K562 (cell line): Measurements from ENCODE around the gene TRIM37. TPM values are rescaled to one million over a fixed set of nuclear protein-coding genes. Genes with fewer than 3 reads are reported as not detected.
A peak's percentile ranks its signal among the peaks of the same experiment; 100 is the strongest.

Experiments used
- ATAC-seq: fragments of 200-7000 bp; cut with Tn5 transposase; 3 replicates; pipeline ENCODE4 v1.9.1; 2020; ENCODE audit warnings: moderate library complexity
- BruUV-seq: library from RNA; stranded (reverse); fragments of 400-500 nt; replicated peaks from 2 replicates; lab custom pipeline; 2021; lab: Mats Ljungman, UMichigan
- CTCF ChIA-PET: fragments of 300-600 bp; formaldehyde crosslinking; extraction: SDS; loops from one replicate; lab custom pipeline; 2021; ENCODE audit warnings: low intra/inter-chr PET ratio; lab: Yijun Ruan, JAX
- POLR2A ChIA-PET: fragments of 300-600, 350-650 bp; sonication (Branson Sonifier 250); formaldehyde crosslinking; extraction: SDS; loops from one replicate; lab custom pipeline; 2021; ENCODE audit warnings: antibody characterized with exemption, inconsistent platforms; lab: Yijun Ruan, JAX
- DNase-seq, 4 experiments: peaks; one replicate each; pipeline versions ENCODE4 v3.0.0 to v3.0.0-alpha.2; 2011 to 2018; ENCODE audit warnings: low spot score in 3 of 4, mixed read lengths in 3 of 4; ENCODE audit errors: extremely low read depth in 1 of 4
- FAIRE-seq: peaks from 2 replicates; lab custom pipeline; 2011; peaks lifted over from hg19 to GRCh38; lab: Jason Lieb, UNC
- H2AFZ ChIP-seq: 2 replicates; pipeline ENCODE4 v1.6.0; 2011; ENCODE audit warnings: low read depth, low read length, control low read depth, inconsistent platforms
- H3K27ac ChIP-seq: fragments of 200-600 bp; 3 replicates; pipeline ENCODE4 v1.8.0; 2011; ENCODE audit warnings: low read depth, mild to moderate bottlenecking, control low read depth, inconsistent platforms, low read length, moderate library complexity, mixed read lengths; ENCODE audit errors: extremely low read depth
- H3K27me3 ChIP-seq, 2 experiments: fragments of 300-600 bp in 1 of 2; 2 replicates in 1 of 2; 3 replicates in 1 of 2; pipeline versions ENCODE4 v1.6.0 to v1.8.0; 2011; ENCODE audit warnings: inconsistent platforms in 2 of 2, low read length in 2 of 2, mild to moderate bottlenecking in 1 of 2, mixed read lengths in 1 of 2, moderate library complexity in 1 of 2; ENCODE audit not compliant: control insufficient read depth in 2 of 2, insufficient read depth in 2 of 2
- H3K36me3 ChIP-seq: fragments of 300-600 bp; 3 replicates; pipeline ENCODE4 v1.8.0; 2011; ENCODE audit warnings: mild to moderate bottlenecking, low read length, inconsistent platforms; ENCODE audit not compliant: control insufficient read depth, insufficient read depth
- H3K4me1 ChIP-seq, 2 experiments: fragments of 200-600 bp in 1 of 2; replicated peaks in 1 of 2; 2 replicates in 1 of 2; 3 replicates in 1 of 2; pipeline versions ENCODE4 v1.5.1 to v1.8.0; 2011; ENCODE audit warnings: inconsistent platforms in 2 of 2, low read length in 2 of 2, mild to moderate bottlenecking in 1 of 2, mixed read lengths in 1 of 2, moderate library complexity in 1 of 2; ENCODE audit not compliant: control insufficient read depth in 2 of 2, insufficient read depth in 2 of 2
- H3K4me2 ChIP-seq: 2 replicates; pipeline ENCODE4 v1.6.1; 2011; ENCODE audit warnings: low read length, control low read depth, inconsistent platforms, mixed read lengths; ENCODE audit not compliant: insufficient read depth
- H3K4me3 ChIP-seq: fragments of 200-600 bp; sonication (generic), shearing (Covaris generic); 2 replicates; pipeline ENCODE4 v1.5.1; 2016; ENCODE audit warnings: control low read depth, inconsistent platforms
- H3K79me2 ChIP-seq: fragments of 200-600 bp; 3 replicates; pipeline ENCODE4 v1.8.0; 2011; ENCODE audit warnings: low read length, inconsistent platforms; ENCODE audit not compliant: control insufficient read depth, insufficient read depth
- H3K9ac ChIP-seq, 2 experiments: 2 replicates each; pipeline versions ENCODE4 v1.6.0 to v1.6.1; 2011; ENCODE audit warnings: low read depth in 2 of 2, low read length in 2 of 2, control low read depth in 1 of 2, inconsistent platforms in 1 of 2, mild to moderate bottlenecking in 1 of 2, mixed read lengths in 1 of 2; ENCODE audit not compliant: insufficient read depth in 1 of 2
- H3K9me1 ChIP-seq: one replicate; pipeline ENCODE4 v1.6.0; 2011; ENCODE audit warnings: inconsistent platforms, mild to moderate bottlenecking, low read length, moderate library complexity; ENCODE audit not compliant: control insufficient read depth, insufficient read depth
- H3K9me3 ChIP-seq: replicated peaks from 2 replicates; pipeline ENCODE4 v1.5.1; 2011; ENCODE audit warnings: low read depth, low read length, inconsistent platforms; ENCODE audit not compliant: control insufficient read depth, insufficient read depth
- H4K20me1 ChIP-seq: replicated peaks from 2 replicates; pipeline ENCODE4 v1.6.1; 2011; ENCODE audit warnings: low read length, inconsistent platforms, mixed read lengths; ENCODE audit not compliant: control insufficient read depth, insufficient read depth
- WGBS: fragments of 100-300 bp; shearing (Covaris generic); methylation state at CpG from one replicate; pipeline ENCODE4 v1.1.6; 2016; ENCODE audit warnings: low coverage, mixed read lengths; ENCODE audit not compliant: insufficient coverage; ENCODE audit errors: missing lambda C conversion rate; 5-methylcytosine and 5-hydroxymethylcytosine counted together
- in situ Hi-C: fragments of 300-500 bp; cut with MboI; formaldehyde crosslinking; loops from 4 replicates; pipeline ENCODE4 v1.15.0; 2018; ENCODE audit warnings: inconsistent platforms, mixed read lengths
- intact Hi-C: fragments of 100-400 bp; cut with micrococcal nuclease; formaldehyde crosslinking; loops from 2 replicates; pipeline ENCODE4 v1.14.2; 2022
- polyA plus RNA-seq, 8 experiments: library from polyadenylated mRNA; depleted of rRNA in 4 of 8; stranded (reverse) in 5 of 8; unstranded in 3 of 8; fragments of >200 nt; fragmentation: Nextera tagmentation in 2 of 8; fragmentation: Illumina TruSeq in 1 of 8; extraction: Ambion mirVana in 2 of 8; extraction: Trizol in 1 of 8; gene quantifications; 2 replicates each; pipeline versions ENCODE4 v1.2.1 to v1.2.3, GENCODE V29; 2011 to 2014; ENCODE audit warnings: inconsistent platforms in 1 of 8, missing spikeins in 1 of 8
- total RNA-seq, 7 experiments: library from RNA; depleted of rRNA in 6 of 7; stranded (reverse); fragments of >200 nt in 6 of 7; fragmentation: Illumina TruSeq in 2 of 7; extraction: Trizol in 2 of 7; gene quantifications; 2 replicates each; pipeline versions ENCODE4 v1.2.1 to v1.2.3, GENCODE V29; 2011 to 2021; ENCODE audit warnings: low replicate concordance in 1 of 7
- TF ChIP-seq, protein P1 (sequence below), 3 experiments: fragments of 200-800 bp in 1 of 3; fragments of 250-450 bp in 1 of 3; fragments of 450-650 bp in 1 of 3; sonication (Bioruptor Pico) in 1 of 3; sonication (Bioruptor generic) in 1 of 3; formaldehyde crosslinking in 1 of 3; IDR thresholded peaks; 2 replicates each; pipeline versions ENCODE4 v1.6.1 to v1.8.0; 2016 to 2022; ENCODE audit warnings: mild to moderate bottlenecking in 2 of 3, missing genetic modification characterization in 2 of 3, missing compliant biosample characterization in 1 of 3, moderate library complexity in 1 of 3
- TF ChIP-seq, protein P2 (sequence below): fragments of 250-450 bp; sonication (Bioruptor Pico); IDR thresholded peaks from 2 replicates; pipeline ENCODE4 v1.5.0; 2022; ENCODE audit warnings: mild to moderate bottlenecking

The TRIM37 gene
- total and polyA plus RNA-seq, 9 of the 15 experiments (the other 6 are each of a cell fraction or from before 2014, with no cell fraction given) = 4.5 to 31.4 (median 23.8) TPM

DNA sequence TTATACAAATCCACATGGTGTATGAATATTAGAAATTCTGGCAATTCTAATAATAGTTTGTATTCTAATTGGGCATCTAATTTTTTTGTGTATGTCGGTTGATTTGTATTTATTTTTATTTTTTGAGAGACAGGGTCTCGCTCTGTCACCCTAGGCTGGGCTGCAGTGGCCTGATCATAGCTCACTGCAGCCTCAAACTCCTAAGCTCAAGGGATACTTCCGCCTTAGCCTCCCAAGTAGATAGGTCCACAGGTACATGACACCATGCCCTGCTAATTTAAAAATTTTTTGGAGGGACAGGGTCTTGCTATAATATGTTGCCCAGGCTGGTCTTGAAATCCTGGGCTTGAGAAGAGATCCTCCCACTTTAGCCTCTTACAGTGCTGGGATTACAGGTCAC lies 104.6 kb downstream of the TRIM37 start:
- no peak for FAIRE-seq
- Histone ChIP-seq H3K36me3 (peaks cover 56% of the 10 kb centered on the region; the same call in 2 of the 3 replicates), H3K79me2 (no peaks in the 10 kb centered on the region), H2AFZ (no peak overlapping the region)
- TF ChIP-seq, protein P1, sequence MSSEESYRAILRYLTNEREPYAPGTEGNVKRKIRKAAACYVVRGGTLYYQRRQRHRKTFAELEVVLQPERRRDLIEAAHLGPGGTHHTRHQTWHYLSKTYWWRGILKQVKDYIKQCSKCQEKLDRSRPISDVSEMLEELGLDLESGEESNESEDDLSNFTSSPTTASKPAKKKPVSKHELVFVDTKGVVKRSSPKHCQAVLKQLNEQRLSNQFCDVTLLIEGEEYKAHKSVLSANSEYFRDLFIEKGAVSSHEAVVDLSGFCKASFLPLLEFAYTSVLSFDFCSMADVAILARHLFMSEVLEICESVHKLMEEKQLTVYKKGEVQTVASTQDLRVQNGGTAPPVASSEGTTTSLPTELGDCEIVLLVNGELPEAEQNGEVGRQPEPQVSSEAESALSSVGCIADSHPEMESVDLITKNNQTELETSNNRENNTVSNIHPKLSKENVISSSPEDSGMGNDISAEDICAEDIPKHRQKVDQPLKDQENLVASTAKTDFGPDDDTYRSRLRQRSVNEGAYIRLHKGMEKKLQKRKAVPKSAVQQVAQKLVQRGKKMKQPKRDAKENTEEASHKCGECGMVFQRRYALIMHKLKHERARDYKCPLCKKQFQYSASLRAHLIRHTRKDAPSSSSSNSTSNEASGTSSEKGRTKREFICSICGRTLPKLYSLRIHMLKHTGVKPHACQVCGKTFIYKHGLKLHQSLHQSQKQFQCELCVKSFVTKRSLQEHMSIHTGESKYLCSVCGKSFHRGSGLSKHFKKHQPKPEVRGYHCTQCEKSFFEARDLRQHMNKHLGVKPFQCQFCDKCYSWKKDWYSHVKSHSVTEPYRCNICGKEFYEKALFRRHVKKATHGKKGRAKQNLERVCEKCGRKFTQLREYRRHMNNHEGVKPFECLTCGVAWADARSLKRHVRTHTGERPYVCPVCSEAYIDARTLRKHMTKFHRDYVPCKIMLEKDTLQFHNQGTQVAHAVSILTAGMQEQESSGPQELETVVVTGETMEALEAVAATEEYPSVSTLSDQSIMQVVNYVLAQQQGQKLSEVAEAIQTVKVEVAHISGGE (CRISPR knock-in tag; IDR thresholded peaks at IDR 0.05) = peak in 1 of 3 experiments; percentile 77; a peak in 1 of 6 replicates
- TF ChIP-seq, protein P2, sequence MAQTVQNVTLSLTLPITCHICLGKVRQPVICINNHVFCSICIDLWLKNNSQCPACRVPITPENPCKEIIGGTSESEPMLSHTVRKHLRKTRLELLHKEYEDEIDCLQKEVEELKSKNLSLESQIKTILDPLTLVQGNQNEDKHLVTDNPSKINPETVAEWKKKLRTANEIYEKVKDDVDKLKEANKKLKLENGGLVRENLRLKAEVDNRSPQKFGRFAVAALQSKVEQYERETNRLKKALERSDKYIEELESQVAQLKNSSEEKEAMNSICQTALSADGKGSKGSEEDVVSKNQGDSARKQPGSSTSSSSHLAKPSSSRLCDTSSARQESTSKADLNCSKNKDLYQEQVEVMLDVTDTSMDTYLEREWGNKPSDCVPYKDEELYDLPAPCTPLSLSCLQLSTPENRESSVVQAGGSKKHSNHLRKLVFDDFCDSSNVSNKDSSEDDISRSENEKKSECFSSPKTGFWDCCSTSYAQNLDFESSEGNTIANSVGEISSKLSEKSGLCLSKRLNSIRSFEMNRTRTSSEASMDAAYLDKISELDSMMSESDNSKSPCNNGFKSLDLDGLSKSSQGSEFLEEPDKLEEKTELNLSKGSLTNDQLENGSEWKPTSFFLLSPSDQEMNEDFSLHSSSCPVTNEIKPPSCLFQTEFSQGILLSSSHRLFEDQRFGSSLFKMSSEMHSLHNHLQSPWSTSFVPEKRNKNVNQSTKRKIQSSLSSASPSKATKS (CRISPR knock-in tag) = no peak
- TF ChIP-seq, all 486 proteins: peak for 1
- Histone ChIP-seq H3K4me2 (no peak overlapping the region), H3K27me3 (no peaks in the 10 kb centered on the region), H3K9me1 (no peaks in the 10 kb centered on the region), H3K9me3 (no peaks in the 10 kb centered on the region), H3K4me1 (peaks cover 0 to under 1% of the 10 kb centered on the region in 2 experiments; a peak in 1 of 5 replicates), H3K27ac (no peak overlapping the region), H3K4me3 (no peak overlapping the region), H4K20me1 (no peaks in the 10 kb centered on the region), H3K9ac (no peak overlapping the region)
- DNase-seq (no peak), ATAC-seq (no peak)
- in situ Hi-C loops = loop anchor here (10.0 to 25.0 kb wide), 2 partner anchors 417 to 715 kb away; partner anchors contain the start of gene MPO
- BruUV-seq = no TSS peak
- intact Hi-C loops = no loop called here
- WGBS = 97% methylated on average over 3 of the region's 3 CpGs
- ChIA-PET POLR2A (interaction anchor here (1.0 to 1.2 kb wide), 3 partner anchors 32 to 323 kb away, joined by 3 to 4 read pairs (median 3); no protein-coding TSS in a partner anchor), CTCF (interaction anchor here (0.6 to 1.1 kb wide), 2 partner anchors 132 to 1943 kb away, joined by 3 to 4 read pairs; no protein-coding TSS in a partner anchor)
